Thymus (tissue), 11 donors: ENCODE data around the gene NR2F2. TPM values are rescaled to one million over a fixed set of nuclear protein-coding genes. Genes with fewer than 3 reads are reported as not detected.
A peak's percentile ranks its signal among the peaks of the same experiment; 100 is the strongest.

Experiments
- DNase-seq, 9 donors: peaks; one replicate each; pipeline ENCODE4 v3.0.0-alpha.2; 2013; ENCODE audit warnings: low spot score in 9 of 9, low read depth in 6 of 9, missing footprints in 1 of 9
- H3K27ac ChIP-seq, 2 donors: one replicate each; pipeline ENCODE4 v1.5.1; 2013; ENCODE audit warnings: control low read depth in 1 of 2, low read depth in 1 of 2, low read length in 1 of 2, mild to moderate bottlenecking in 1 of 2, moderate library complexity in 1 of 2
- H3K27me3 ChIP-seq, 2 donors: one replicate each; pipeline ENCODE4 v1.5.1; 2013; ENCODE audit warnings: low read length in 1 of 2; ENCODE audit not compliant: control insufficient read depth in 2 of 2, insufficient read depth in 1 of 2
- H3K36me3 ChIP-seq, 2 donors: one replicate each; pipeline ENCODE4 v1.5.1; 2013; ENCODE audit warnings: low read length in 1 of 2, mild to moderate bottlenecking in 1 of 2, moderate library complexity in 1 of 2; ENCODE audit not compliant: control insufficient read depth in 2 of 2, insufficient read depth in 2 of 2
- H3K4me1 ChIP-seq, 2 donors: one replicate each; pipeline ENCODE4 v1.5.1; 2013; ENCODE audit warnings: low read length in 2 of 2; ENCODE audit not compliant: control insufficient read depth in 2 of 2, insufficient read depth in 2 of 2
- H3K4me3 ChIP-seq, 2 donors: one replicate each; pipeline ENCODE4 v1.5.1; 2013; ENCODE audit warnings: low read length in 2 of 2, control low read depth in 1 of 2, mild to moderate bottlenecking in 1 of 2
- H3K9me3 ChIP-seq, 2 donors: one replicate each; pipeline ENCODE4 v1.5.1; 2013; ENCODE audit warnings: low read length in 1 of 2, mild to moderate bottlenecking in 1 of 2; ENCODE audit not compliant: control insufficient read depth in 2 of 2, insufficient read depth in 1 of 2
- WGBS: extraction: QIAGEN DNeasy Blood & Tissue Kit; methylation state at CpG from one replicate; pipeline ENCODE4 v1.1.7; 2013; 5-methylcytosine and 5-hydroxymethylcytosine counted together
- polyA plus RNA-seq: library from polyadenylated mRNA; stranded (reverse); fragments of 200-250 nt; gene quantifications from one replicate; pipeline ENCODE4 v1.2.3, GENCODE V29; 2013
- total RNA-seq: library from RNA; stranded (reverse); fragments of 120-200 nt; gene quantifications from one replicate; pipeline ENCODE4 v1.2.4, GENCODE V29; 2013
- donor health status: healthy.

NR2F2 gene
- total and polyA plus RNA-seq, 2 donors = 2.0 to 11.9 TPM

DNA sequence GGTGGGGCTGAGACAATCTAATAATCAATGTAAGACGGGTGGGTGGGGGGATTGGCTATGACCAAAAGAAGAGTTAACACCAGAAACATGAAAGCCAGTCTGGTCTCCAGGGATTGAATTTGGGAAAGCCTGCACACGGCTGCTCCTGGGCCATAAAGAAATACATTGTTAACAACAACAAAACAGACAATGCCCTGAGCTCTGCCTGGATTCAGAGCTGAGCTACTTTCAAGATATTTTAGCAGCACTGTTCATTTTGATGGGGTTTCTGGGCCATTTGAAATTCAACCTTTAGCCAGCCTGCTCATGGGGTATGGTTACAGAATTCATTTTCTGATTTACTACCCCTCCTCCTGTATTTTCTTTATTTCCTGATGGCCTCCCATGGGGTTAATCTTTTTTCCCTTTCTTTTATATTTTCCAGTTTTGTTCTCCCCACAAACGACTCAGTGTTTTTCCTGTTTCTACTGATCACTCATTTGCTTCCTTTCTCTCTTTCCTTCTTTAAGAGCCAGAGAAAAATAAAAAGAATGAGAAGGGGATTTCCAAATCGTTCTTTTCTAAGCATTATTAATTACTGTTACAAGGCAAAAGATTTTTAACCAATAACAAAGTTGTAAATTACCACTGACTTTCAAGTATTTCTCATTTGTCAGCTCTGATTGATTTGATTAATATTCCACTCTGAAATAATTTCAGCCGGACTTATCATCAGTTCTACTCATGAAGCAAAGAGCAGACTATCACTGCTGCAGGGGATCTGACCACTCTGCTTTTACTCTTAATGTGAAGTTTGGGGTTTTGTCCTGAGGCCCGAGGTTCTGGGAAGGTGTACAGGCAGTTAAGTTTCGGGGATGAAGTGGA lies 19.6 kb downstream of the NR2F2 start:
- no peak for DNase-seq
- H3K36me3 ChIP-seq = no peaks in the 10 kb centered on the region
- H3K4me1 ChIP-seq = no peaks in the 10 kb centered on the region
- no peak overlapping the region for H3K4me3 ChIP-seq
- H3K9me3 ChIP-seq = peaks cover 0 to 15% of the 10 kb centered on the region in 2 donors
- WGBS = 15% methylated on average over 7 of the region's 7 CpGs
- H3K27ac ChIP-seq = no peak overlapping the region
- H3K27me3 ChIP-seq = peaks cover 87 to 99% of the 10 kb centered on the region in 2 donors

DNA sequence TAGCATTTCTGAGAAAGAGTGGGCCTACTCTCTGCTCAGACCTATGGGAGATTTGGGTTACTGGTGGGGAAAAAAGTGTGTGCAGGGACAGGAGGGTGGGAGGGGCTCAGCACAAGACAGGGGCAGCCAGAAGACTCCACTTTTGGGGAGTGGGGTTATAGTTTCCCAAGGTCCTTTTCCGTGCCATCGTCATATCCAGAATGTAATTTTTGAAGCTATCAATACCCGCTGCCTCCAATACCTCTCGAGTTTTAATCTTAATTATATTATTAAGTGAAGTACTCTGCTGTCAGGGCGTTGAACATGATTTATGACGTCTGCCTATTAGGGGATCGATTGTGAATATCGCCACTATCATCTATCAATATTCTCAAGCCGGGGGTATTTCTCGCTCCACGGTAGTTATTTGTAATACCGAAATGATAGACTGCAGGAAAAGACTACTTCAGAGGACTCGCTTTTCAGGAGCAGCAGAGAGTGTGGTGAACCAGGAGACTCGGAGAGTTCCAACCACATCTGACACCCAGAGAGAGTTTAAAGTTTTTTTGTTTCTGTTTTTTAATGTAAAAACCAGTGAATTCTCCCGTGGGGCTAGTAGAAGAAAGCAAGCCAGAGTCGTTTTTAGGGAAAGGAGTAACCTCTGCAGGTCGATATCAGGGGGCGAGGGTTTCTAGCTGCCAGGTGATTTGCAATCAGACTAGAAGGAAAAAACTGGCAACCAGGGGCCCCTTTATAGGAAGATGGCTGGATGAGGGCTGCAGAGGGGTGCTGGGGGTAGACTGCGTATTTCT lies 20.6 kb downstream of the NR2F2 start:
- H3K4me3 ChIP-seq = no peak overlapping the region
- no peaks in the 10 kb centered on the region for H3K4me1 ChIP-seq
- no peak overlapping the region for H3K27ac ChIP-seq
- 14% methylated on average over 19 of the region's 19 CpGs for WGBS
- no peaks in the 10 kb centered on the region for H3K36me3 ChIP-seq
- DNase-seq = no peak
- H3K27me3 ChIP-seq = peaks cover 87 to 98% of the 10 kb centered on the region in 2 donors
- H3K9me3 ChIP-seq = peaks cover 0 to 9% of the 10 kb centered on the region in 2 donors

DNA sequence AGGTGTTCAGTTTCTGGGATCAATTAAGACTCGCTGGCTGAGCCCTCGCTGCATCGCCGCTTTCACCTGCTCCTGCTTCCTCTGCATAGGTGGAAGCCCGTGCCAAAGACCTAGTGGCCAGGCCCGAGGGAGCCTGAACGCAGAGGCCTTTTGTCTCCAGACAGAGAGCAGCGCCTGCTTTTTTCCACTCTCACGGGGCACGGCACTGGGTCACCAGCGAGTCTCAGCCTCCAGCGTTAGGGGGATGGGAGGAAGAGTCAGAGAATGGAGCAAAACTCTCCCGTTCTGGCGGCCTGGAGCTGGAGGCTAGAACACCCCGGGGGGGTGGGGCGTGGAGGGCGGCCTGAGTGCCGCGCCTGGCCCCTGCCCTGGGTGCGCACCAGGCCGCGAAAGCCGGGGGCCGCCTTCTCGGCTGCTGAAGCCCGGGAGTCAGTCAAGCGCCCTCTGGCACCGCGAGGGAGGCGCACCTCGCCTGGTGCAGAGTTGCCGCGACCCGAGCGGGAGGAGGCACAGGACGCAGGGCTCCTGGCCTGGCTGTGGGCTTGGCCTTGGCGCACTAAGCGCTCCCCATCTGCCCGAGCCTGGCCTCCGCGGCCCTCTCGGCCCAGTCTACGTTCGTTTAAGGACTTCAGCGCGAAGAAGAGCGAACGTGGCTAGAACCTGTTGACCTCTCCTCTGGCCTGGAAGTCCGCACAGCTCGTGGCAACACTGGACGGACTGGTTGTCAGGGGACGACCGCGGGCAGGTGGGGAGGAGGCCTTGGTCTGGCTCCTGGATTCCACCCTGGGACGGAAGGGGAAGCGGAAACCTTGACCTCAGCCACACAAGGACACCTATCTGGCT lies 21.5 kb downstream of the NR2F2 start:
- H3K27me3 ChIP-seq = peaks cover 87 to 98% of the 10 kb centered on the region in 2 donors
- DNase-seq = no peak

DNA sequence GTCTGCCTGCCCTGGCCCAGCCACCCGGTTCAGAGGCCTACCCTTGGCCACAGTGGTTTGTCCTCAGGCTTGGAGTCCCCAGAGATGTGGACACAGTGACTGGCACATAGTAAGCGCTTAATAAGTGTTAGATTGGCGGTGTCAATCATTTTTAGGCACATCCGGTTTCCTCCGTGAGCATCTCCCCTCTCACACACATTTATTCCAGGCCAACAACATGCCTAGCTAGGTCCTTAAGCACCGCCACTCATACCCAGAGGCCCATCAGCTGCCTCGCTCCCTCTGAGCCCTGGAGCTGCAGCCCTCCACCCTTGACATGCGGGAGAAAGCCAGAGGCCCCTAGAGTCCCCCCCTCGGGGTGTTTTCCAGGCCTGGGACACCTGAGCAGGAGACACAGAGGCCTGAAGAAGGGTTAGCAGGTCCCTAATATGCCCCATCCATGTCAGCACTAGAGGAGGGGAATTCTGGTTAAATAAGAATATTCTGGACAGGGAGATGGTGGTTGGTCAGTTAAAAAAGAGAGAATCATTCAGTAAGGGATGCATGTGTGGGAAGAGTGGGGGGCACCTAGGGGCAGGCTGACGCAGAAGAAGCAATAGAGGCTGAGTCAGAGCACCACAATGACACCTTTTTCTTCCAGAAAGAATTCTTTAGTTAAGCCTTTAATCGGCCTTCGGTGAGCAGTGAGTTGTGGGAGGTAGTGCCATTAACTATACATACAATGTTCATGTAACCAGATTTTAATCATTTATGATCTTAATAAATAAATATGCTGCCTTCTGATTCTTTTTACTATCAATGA lies 22.3 kb downstream of the NR2F2 start:
- peaks cover 0 to 9% of the 10 kb centered on the region in 2 donors for H3K9me3 ChIP-seq
- H3K27ac ChIP-seq = no peak overlapping the region
- H3K27me3 ChIP-seq = peaks cover 88 to 98% of the 10 kb centered on the region in 2 donors
- no peak overlapping the region for H3K4me3 ChIP-seq
- WGBS = 23% methylated on average over 12 of the region's 12 CpGs
- H3K36me3 ChIP-seq = no peaks in the 10 kb centered on the region
- H3K4me1 ChIP-seq = peaks cover 0 to 6% of the 10 kb centered on the region in 2 donors
- no peak for DNase-seq

More for the DNA sequence above, 21.5 kb downstream of the NR2F2 start:
- Histone ChIP-seq H3K27ac (no peak overlapping the region), H3K36me3 (no peaks in the 10 kb centered on the region), H3K9me3 (peaks cover 0 to 9% of the 10 kb centered on the region in 2 donors), H3K4me1 (peaks cover 0 to 3% of the 10 kb centered on the region in 2 donors), H3K4me3 (no peak overlapping the region)
- WGBS = 9% methylated on average over 56 of the region's 56 CpGs

DNA sequence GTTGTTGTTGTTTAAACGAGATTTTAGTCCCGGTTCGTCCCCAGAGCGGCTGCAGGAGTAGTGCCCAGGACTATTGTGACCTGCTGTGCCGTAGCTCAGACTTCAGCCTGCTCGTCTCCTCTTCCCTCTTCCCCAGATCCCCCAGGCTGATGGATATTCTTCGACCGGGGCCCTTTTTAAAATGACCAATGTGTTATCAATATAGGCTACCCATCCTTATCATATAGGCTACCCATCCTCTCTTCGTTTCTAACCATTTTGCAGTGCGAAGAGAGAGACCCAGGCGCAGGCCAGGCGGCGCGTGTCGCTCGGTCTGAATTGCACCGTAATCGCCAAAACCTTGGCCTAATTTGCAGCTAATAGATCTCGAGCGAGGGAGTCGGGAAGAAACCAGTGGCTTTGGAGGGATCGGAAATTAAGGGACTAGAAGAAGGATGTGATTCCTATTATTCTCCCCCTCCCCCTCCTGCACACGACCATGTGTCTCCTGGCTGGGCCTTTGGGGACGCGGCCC lies 23.0 kb downstream of the NR2F2 start:
- peaks cover 86 to 98% of the 10 kb centered on the region in 2 donors for H3K27me3 ChIP-seq
- H3K4me3 ChIP-seq = no peak overlapping the region
- H3K4me1 ChIP-seq = peaks cover 0 to 6% of the 10 kb centered on the region in 2 donors
- no peak overlapping the region for H3K27ac ChIP-seq
- WGBS = 16% methylated on average over 25 of the region's 25 CpGs
- DNase-seq = no peak
- H3K36me3 ChIP-seq = no peaks in the 10 kb centered on the region
- H3K9me3 ChIP-seq = peaks cover 0 to 9% of the 10 kb centered on the region in 2 donors

DNA sequence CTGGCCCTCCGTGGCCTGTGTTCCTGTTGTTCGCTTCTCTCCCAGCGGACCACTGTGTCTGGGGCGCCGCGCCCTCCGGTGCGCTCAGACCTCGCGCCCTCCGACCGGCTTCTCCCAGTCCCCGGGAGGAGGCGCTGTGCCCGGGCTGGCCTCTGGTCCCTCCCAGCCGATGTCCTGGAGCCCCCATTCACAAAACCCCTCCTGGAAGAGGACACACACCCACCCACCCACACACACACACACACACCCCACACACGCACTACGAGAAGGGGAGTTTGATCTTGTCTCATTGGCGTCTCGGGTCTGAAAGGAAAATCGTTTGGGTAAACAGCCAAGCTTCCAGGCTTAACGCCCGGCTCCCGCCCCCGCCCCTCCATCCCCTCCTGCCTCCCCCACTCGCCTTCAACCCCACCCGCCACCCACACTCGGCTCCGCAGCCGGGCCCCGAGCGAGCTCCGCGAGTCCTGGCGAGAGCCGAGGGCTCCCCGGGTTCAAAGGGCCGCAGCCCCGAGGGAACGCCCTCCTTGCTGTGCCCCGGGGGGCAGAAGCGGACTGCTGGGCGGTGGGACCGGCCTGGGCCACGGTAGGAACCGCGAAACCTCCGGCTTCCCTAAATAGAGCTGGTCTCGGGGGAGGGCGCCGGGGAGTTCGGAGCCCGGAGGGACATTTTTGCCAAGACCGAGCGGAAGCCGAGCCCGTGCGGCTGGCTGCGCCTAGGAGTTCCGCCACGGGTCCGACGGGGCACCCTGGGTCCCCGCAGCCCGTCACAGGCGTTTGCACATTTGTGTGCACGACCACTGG lies 23.6 kb downstream of the NR2F2 start:
- DNase-seq = no peak
- Histone ChIP-seq H3K4me1 (peaks cover 0 to 6% of the 10 kb centered on the region in 2 donors), H3K9me3 (peaks cover 0 to 9% of the 10 kb centered on the region in 2 donors), H3K4me3 (peak overlapping the region; percentile 7 to 24), H3K27me3 (peaks cover 86 to 98% of the 10 kb centered on the region in 2 donors), H3K36me3 (no peaks in the 10 kb centered on the region), H3K27ac (peak overlapping the region; percentile 43 to 48)
- 7% methylated on average over 67 of the region's 67 CpGs for WGBS

DNA sequence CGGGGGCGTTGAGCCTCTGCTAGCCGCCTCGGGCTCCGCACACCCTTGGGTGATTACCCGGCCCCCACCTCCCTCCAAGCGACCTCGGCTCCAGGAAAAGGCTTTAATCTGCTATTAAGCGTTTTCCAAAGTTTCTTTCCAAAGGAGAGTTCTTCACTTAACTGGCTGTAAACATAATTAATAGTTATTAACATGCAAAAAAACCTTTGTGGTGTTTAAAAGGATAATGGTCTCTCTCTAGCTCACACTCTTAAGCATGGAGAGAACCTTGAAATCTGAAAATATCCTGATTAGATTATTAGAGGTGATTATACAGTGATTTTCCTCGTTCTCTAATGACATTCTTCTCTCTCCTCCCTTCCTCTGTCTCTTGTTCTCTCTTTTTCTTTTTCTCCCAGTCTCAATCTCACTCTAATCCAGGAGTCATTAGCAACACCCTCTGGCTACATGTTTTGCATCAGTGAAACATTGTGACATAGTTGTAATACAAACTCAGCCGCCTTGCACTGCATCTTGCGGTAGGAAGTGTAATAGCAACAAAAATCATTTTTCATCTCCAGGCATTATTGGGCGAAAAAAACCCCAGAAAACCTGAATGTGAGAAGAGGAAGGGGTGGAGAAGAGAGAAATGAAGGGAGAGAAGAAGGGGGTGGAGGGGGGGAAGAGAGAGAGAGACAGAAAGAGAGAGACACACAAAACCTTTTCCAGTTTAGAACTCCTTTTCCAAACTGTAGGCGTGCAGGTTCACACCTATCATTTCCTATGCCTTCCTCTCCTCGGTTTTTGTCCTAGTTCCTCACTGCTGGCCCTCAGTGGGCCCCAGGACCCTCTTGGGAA lies 24.4 kb downstream of the NR2F2 start:
- Histone ChIP-seq H3K27ac (peak overlapping the region; percentile 43 to 48), H3K36me3 (no peaks in the 10 kb centered on the region), H3K9me3 (peaks cover 0 to 9% of the 10 kb centered on the region in 2 donors), H3K4me1 (peaks cover 0 to 6% of the 10 kb centered on the region in 2 donors), H3K4me3 (peak overlapping the region; percentile 7 to 24), H3K27me3 (peaks cover 88 to 98% of the 10 kb centered on the region in 2 donors)
- WGBS = 6% methylated on average over 15 of the region's 15 CpGs
- no peak for DNase-seq
